Suppressor macrophage treated with lipopolysaccharide for 1 hour (primary cell): ENCODE measurements around the gene BIK.
"Not testable (repeated sequence)": the region's sequence is repeated elsewhere in the genome, so short reads cannot be mapped to it uniquely, and the experiment has no call there.

Experiments
- DNase-seq, 3 donors: peaks; one replicate each; pipeline ENCODE4 v3.0.0-alpha.2; 2020 to 2022

Gene BIK

GRCh38 chr22:43110444-43110926, at the start of gene BIK:
Gene BIK (plus strand): TSS chr22:43110750. CDS start chr22:43124023, 13,273 bp downstream.
- DNase-seq: peak; percentile 56 to 72 (median 65)

DNA sequence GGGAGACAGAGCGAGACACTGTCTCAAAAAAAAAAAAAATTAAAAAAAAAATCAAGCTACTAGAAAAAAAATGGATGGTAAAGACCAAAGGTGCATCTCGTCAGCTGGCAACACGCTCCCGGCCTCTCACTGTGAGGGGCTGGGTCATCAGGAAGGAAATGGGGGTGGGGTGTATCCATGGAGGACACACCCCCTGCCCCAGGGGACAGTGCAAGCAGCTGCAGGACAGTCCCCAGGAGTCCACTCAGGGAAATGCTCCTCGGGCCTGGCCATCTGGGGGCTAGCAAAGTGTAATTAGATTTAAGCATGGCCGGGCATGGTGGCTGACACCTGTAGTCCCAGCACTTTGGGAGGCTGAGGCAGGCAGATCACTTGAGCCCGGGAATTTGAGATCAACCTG, 44.4 kb upstream of the BIK start:
- no peak for DNase-seq

DNA sequence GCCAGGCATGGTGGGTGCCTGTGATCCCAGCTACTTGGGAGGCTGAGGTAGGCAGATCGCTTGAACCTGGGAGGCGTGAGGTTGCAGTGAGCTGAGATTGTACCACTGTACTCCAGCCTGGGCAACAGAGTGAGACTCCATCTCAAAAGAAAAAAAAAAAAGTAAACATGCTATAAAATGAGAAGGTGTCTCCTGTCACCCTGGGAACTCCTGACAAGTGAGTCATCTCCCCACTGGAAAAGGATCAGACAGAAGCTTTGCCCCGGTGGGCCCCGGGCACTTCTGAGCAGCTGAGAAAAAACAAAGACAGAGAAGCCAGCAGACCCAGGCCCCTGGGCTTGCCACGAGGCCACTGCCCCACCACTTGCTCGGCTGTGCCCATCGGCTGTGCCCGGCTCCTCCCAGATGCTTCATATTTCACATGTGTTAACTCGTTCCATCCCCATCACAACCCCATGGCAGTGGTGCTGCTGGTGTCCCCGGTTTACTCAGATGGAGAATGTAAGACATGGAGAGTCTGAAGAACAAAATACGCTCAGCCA, 43.6 kb upstream of the BIK start:
- DNase-seq: peak in 2 of 3 donors; percentile 10 to 13

DNA sequence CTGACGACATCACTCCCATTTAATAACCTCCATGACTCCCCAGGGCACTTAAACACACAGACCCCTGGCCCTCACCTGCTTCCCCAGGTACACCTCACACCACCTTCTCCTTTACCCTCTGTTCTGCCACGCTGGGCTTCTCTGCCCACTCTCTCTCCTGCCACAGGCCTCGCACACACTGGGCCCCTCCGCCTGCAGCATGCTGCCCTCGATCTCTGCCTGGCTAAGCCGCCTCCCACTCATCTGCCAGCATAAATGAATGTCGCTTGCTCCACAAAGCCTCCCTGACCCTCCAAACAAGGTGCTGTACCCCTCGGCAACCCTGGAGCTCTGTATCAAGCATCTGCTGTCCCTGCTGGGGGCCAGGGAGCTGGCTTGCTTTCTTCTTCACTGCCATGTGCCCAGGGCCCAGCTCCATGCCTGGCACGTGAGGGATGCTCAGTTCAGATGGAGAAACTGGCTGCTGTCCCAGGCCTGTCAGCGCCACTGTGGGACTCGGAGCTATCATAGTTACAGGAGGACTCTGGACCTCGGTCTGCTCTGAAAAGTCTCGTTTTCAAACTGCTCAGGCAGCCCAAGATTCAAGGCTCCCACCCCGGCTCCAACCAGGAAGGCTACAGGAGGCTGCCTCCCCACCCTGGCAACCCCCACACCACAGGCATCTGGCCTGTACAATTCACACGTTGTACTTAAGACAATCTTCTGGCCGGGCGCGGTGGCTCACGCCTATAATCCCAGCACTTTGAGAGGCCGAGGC, 33.3 kb upstream of the BIK start:
- DNase-seq: no peak

DNA sequence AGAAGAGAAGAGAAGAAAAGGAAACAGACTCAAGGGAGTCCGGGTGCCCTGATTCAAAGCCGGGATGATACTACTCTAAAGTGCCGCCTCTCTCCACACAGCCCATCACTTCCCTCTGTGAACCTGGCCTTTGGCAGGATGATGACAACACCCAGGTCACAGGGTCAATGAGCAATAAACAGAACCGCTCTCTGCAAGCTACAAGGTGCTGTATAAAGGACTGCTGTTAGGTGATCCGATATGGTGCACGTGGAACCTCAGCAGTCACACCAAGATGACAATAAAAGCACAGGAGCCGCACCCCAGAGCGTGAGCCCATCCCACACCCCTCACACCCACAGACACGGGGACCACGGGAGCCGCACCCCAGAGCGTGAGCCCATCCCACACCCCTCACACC, 32.0 kb upstream of the BIK start:
- DNase-seq: no peak

DNA sequence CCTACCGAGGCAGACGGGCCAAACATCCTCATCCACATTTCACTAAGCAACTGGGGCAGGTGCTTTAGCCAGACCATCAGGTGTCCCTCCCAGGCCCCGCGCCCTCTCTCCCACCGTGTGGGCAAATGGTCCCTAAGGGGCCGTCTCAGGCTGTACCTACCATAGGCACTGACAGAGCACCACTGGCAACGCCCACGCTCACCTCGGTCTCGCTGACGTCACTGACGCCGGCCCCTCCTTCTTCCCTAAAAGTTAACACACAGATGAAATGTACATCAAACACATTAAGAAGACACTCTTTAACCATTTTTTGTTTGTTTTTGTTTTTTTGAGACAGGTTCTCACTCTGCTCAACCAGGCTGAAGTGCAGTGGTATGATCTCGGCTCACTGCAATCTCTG, 30.8 kb upstream of the BIK start:
- DNase-seq: no peak

GRCh38 chr22:43080616-43081015, 29.9 kb upstream of the BIK start:
- DNase-seq: no peak

DNA sequence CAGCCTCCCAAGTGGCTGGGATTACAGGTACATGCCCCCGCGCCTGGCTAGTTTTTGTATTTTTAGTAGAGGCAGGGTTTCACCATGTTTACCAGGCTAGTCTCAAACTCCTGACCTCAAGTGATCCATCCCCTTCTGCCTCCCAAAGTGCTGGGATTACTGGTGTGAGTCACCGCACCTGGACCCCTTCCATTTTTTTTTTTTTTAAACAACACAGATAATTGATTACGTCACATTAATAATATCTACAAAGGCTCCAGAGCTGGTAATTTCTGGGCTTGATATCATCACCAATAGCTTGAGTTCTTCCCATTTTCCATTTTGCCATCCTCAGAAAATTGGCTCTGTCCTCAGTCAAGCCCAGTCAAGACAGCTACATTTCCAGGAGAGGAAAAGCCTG, 28.6 kb upstream of the BIK start:
- no peak for DNase-seq

DNA sequence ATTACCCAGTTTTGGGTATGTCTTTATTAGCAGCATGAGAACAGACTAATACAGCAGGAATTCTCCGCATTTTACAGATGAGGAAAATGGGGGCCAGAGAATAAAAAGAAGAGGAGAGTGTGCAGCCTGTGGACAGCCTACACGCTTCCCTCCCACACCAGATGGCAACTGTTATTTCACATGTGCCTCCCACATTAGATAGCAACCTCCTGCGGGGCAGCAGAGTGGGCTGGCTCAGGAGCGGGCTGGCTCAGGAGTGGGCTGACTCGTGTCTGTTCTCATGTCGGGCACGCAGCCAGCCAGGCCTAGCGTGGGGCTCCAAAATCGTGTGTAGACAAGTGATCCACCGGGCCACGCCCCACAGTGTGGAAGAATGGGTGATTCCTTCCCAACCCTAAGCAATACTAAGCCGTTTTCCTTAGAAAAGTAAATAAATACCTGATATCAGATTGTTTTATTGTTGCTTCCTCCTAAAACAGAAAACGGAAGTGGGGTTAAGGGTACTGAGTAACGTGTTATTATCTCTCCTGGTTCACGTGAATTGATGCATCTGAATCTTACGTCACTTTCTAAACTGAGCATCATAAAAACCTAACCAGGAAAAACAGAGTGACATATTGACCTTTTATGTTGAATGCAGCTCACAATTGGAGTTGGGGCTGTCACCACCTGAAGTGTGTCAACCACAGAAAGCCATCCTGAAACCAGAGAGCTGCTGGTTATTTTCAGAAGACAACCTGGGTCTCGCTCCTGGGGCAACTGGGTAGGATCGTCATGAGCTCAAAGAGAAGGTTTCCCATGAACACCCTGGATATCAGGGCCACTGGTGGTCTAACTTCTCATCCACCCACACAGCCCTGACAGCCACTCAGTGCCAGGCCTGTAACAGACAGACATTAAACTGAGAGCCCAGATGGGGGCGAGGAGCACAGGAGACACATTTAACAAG, 24.6 kb upstream of the BIK start:
- no peak for DNase-seq

GRCh38 chr22:43088627-43088983, 21.9 kb upstream of the BIK start:
- DNase-seq: peak; percentile 25 to 44 (median 39)

GRCh38 chr22:43088984-43089717, 21.4 kb upstream of the BIK start, which contains the start of gene TTLL1:
Gene TTLL1 (minus strand): TSS chr22:43089391. CDS start chr22:43075586, 13,805 bp downstream.
- peak; percentile 86 to 95 (median 93) for DNase-seq

DNA sequence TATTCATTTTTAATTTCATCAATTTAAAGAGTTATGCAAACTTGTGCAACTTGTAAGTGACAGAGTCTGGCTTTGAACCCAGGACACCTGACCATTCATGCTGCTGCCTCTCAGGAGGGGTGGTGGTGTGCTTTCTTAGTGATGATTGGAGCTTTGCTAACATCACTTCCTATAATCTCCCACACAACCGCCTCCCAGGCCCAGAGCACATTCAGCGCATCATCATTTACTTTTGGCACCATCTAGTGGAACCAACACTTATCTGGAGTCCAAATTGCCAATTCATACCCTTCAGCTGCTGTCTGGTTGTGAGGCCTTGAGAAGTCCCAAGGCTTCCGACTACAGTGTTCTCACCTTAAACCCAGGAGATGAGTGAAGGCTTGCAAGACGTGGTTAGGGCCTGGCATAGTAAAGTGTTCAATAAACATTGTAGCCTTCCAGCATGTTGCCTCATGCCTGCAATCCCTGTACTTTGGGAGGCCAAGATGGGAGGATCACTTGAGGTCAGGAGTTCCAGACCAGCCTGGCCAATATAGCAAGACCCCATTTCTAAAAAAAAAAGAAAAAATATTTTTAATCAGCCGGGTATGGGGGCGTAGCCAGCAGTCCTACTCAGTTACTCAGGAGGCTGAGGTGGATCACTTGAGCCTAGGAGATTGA, 20.3 kb upstream of the BIK start:
- peak; percentile 90 to 94 (median 92) for DNase-seq

DNA sequence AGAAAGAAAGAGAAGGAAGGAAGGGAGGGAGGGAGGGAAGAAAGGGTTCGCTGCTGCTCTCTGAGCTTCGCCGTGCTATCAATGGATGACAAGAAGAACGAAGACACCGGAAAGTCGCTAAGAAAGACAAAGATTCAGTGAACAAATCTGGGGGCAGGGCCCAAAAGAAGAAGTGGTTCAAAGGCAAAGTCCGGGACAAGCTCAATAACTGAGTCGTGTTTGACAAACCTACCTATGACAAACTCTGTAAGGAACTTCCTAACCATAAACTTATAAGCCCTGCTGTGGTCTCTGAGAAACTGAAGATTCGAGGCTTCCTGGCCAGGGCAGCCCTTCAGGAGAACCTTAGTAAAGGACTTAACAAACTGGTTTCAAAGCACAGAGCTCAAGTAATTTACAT, 18.5 kb upstream of the BIK start:
- DNase-seq: peak; percentile 54 to 64 (median 64)

- peak; percentile 88 to 90 (median 88) for DNase-seq
These were observed 16.5 kb upstream of the BIK start for GRCh38 chr22:43094085-43094484.

- no peak for DNase-seq
These were observed 16.0 kb upstream of the BIK start for GRCh38 chr22:43094551-43094950.

DNA sequence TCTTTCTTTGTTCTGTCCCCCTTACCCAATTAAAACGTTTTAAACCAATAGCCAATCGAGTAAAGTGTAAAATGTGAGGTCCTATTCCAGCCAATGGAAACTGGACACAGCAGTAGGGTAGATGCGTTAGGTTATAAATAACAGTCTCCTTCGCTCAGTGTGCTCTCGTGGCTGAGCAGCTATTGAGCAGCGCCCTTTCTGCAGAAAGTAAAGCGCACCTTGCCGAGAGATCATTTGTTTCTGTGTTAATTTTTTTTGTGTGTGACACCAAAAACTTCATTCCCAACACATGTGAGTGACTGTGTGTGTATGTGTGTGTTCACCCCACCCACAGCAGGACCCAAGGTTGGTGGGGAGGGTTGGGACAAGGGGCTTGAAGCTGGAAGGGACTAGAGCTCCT, 14.1 kb upstream of the BIK start:
- no peak for DNase-seq

GRCh38 chr22:43098356-43098755, 12.2 kb upstream of the BIK start:
- DNase-seq: no peak

DNA sequence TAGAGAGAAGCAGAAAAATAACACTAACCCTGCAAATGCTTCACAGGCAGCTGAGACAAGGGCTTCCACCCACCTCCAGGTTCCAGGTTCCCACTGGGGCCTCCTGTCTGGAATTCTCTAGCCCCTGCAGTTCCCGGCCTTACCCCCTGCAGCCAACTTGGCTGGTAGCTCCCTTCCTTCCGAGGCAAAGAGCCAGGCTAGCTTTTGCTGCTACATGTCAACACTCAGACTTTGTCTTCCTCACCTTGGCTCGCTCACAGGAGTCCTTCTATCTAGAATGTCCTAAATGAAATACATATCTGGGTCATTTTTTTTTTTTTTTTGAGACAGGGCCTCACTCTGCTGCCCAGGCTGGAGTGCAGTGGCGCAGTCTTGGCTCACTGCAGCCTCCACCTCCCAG, 11.5 kb upstream of the BIK start:
- no peak for DNase-seq

DNA sequence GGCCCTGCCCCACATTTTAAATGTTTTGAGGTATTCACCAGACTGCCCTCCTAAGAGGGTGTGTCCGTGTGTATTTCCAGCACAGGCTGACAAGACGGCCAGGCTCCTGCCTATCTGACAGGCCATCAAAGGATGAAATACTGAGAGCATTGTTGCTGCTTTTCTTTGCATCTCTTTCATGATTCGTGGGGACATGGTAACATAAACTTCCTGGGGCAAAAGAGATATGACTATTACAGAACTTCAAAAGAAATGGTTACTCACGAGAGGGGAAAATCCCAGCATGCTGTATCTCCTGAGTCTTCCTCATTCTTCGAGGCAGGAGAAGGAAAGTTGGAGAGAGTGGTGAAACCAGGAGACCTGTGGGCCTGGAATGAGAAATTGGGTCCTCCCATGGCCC, 10.3 kb upstream of the BIK start:
- DNase-seq: peak; percentile 84 to 93 (median 89)

DNA sequence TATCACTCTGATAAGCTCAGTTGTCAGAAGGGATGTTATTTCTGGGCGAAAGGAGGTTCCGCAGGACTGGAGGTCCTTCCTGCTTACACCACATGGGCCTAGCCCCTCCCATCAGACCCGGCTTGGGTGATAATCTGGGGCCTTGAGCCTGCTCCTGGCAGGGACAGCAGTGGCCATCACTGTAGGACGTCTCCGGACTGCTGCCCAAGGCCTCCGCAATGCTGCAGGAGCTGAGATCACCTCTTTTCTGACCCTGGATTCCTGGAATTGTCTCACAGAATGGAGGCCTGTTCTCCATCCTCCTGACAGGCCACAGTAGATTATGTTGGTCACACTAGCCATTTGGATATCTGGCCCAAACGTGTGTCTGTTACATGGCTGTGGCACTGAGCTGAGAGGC, 9.2 kb upstream of the BIK start:
- no peak for DNase-seq

- DNase-seq: peak; percentile 68 to 78 (median 78)
These were observed 6.4 kb upstream of the BIK start for GRCh38 chr22:43104056-43104625.

DNA sequence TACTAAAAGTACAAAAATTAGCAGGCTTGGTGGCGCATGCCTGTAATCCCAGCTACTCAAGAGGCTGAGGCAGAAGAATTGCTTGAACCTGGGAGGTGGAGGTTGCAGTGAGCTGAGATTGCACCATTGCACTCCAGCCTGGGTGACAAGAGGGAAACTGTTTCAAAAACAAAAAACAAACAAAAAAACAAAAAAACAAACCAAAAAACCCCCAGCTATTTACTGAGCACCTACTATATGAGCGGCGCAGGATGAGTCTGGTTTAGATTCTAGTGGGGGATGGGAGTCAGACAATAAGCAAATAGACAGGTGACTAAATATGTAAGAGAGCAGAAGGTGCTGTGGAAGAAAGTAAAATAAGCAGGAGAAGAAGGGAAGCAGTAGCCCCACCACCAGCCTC, 5.6 kb upstream of the BIK start:
- not testable (repeated sequence) for DNase-seq
